ENCODE measurements around the gene KIZ. TPM values are rescaled to one million over a fixed set of nuclear protein-coding genes. Genes with fewer than 3 reads are reported as not detected.

The KIZ gene
- total RNA-seq, 1 experiment from 2014 or later, result 13.4 TPM

GRCh38 chr20:21278829-21279228, 152.9 kb downstream of the KIZ start:
- DNase-seq (no peak), ATAC-seq (no peak)
- H3K4me2 ChIP-seq (ENCODE audit: low read length), result no peak overlapping the region
- H3K4me3 ChIP-seq (ENCODE audit: low read length), result no peak overlapping the region
- no peaks in the 10 kb centered on the region for H3F3A ChIP-seq (ENCODE audit: low read length, unreplicated experiment)
- H3K9me3 ChIP-seq (ENCODE audit: low read length), result no peaks in the 10 kb centered on the region
- no peaks in the 10 kb centered on the region for H3K9me2 ChIP-seq (replicated peaks; ENCODE audit: low read length)
- no TSS peak for BruUV-seq (replicated peaks)
- no peaks in the 10 kb centered on the region for H3K36me3 ChIP-seq (ENCODE audit: low read depth, low read length)
- no peak overlapping the region for H2AFZ ChIP-seq (ENCODE audit: low read length)
- ChIA-PET POLR2A (ENCODE audit: unreplicated experiment) (no interaction called here), CTCF (no interaction called here)
- no peak overlapping the region for H3K9ac ChIP-seq (ENCODE audit: low read length)
- peaks cover 27% of the 10 kb centered on the region; the same call in 1 of the 2 replicates for H3K27me3 ChIP-seq (ENCODE audit: low read length)
- TF ChIP-seq CTCF (conservative IDR thresholded peaks at IDR 0.05; ENCODE audit: low read depth, low read length), result no peak
- no peak for TF ChIP-seq EZH2phosphoT487 (IDR thresholded peaks at IDR 0.05; ENCODE audit: borderline replicate concordance, low read length)
- no peak for TF ChIP-seq EZH2 (IDR thresholded peaks at IDR 0.05; ENCODE audit: low read length, unreplicated experiment)
- H4K20me1 ChIP-seq (ENCODE audit: low read length), result no peaks in the 10 kb centered on the region
- H3K79me2 ChIP-seq (ENCODE audit: low read length), result no peaks in the 10 kb centered on the region
- intact Hi-C loops (cut with micrococcal nuclease), result no loop called here
- no peak overlapping the region for H3K27ac ChIP-seq (ENCODE audit: low read length)
- no peaks in the 10 kb centered on the region for H3K4me1 ChIP-seq (ENCODE audit: insufficient read depth, low read length)

GRCh38 chr20:21279706-21280521, 154.0 kb downstream of the KIZ start:
- Histone ChIP-seq H3K27ac (ENCODE audit: low read length) (no peak overlapping the region), H3K79me2 (ENCODE audit: low read length) (no peaks in the 10 kb centered on the region), H4K20me1 (ENCODE audit: low read length) (no peaks in the 10 kb centered on the region), H3K4me2 (ENCODE audit: low read length) (no peak overlapping the region), H3K9me3 (ENCODE audit: low read length) (no peaks in the 10 kb centered on the region), H3K27me3 (ENCODE audit: low read length) (peaks cover 21% of the 10 kb centered on the region; the same call in 1 of the 2 replicates), H3K9me2 (replicated peaks; ENCODE audit: low read length) (no peaks in the 10 kb centered on the region), H3K4me3 (ENCODE audit: low read length) (no peak overlapping the region), H3K36me3 (ENCODE audit: low read depth, low read length) (no peaks in the 10 kb centered on the region), H3K4me1 (ENCODE audit: insufficient read depth, low read length) (no peaks in the 10 kb centered on the region), H3F3A (ENCODE audit: low read length, unreplicated experiment) (no peaks in the 10 kb centered on the region), H2AFZ (ENCODE audit: low read length) (no peak overlapping the region), H3K9ac (ENCODE audit: low read length) (no peak overlapping the region)
- ATAC-seq (no peak), DNase-seq (no peak)
- BruUV-seq (replicated peaks), result no TSS peak
- CTCF ChIA-PET, result no interaction called here
- TF ChIP-seq EZH2 (IDR thresholded peaks at IDR 0.05; ENCODE audit: low read length, unreplicated experiment) (no peak), EZH2phosphoT487 (IDR thresholded peaks at IDR 0.05; ENCODE audit: borderline replicate concordance, low read length) (no peak), CTCF (conservative IDR thresholded peaks at IDR 0.05; ENCODE audit: low read depth, low read length) (no peak)
- POLR2A ChIA-PET (ENCODE audit: unreplicated experiment), result no interaction called here
- intact Hi-C loops (cut with micrococcal nuclease), result no loop called here

- no peak overlapping the region for H3K4me2 ChIP-seq (ENCODE audit: low read length)
- H3K27ac ChIP-seq (ENCODE audit: low read length), result no peak overlapping the region
- H3K9me3 ChIP-seq (ENCODE audit: low read length), result no peaks in the 10 kb centered on the region
- no peaks in the 10 kb centered on the region for H3F3A ChIP-seq (ENCODE audit: low read length, unreplicated experiment)
- no peaks in the 10 kb centered on the region for H3K4me1 ChIP-seq (ENCODE audit: insufficient read depth, low read length)
- H3K27me3 ChIP-seq (ENCODE audit: low read length), result peaks cover 21% of the 10 kb centered on the region; the same call in 1 of the 2 replicates
- no peaks in the 10 kb centered on the region for H4K20me1 ChIP-seq (ENCODE audit: low read length)
- TF ChIP-seq CTCF (conservative IDR thresholded peaks at IDR 0.05; ENCODE audit: low read depth, low read length) (no peak), EZH2phosphoT487 (IDR thresholded peaks at IDR 0.05; ENCODE audit: borderline replicate concordance, low read length) (no peak)
- DNase-seq, result no peak
- CTCF ChIA-PET, result no interaction called here
- H2AFZ ChIP-seq (ENCODE audit: low read length), result no peak overlapping the region
- intact Hi-C loops (cut with micrococcal nuclease), result no loop called here
- ATAC-seq, result no peak
- H3K9me2 ChIP-seq (replicated peaks; ENCODE audit: low read length), result no peaks in the 10 kb centered on the region
- H3K36me3 ChIP-seq (ENCODE audit: low read depth, low read length), result no peaks in the 10 kb centered on the region
- H3K4me3 ChIP-seq (ENCODE audit: low read length), result no peak overlapping the region
- H3K9ac ChIP-seq (ENCODE audit: low read length), result no peak overlapping the region
- POLR2A ChIA-PET (ENCODE audit: unreplicated experiment), result no interaction called here
- no peaks in the 10 kb centered on the region for H3K79me2 ChIP-seq (ENCODE audit: low read length)
- BruUV-seq (replicated peaks), result no TSS peak
Observed at GRCh38 chr20:21280522-21281016, 154.7 kb downstream of the KIZ start.
